Right renal pelvis (tissue), 4 donors: ENCODE results near the gene EPGN. TPM values are rescaled to one million over a fixed set of nuclear protein-coding genes. Genes with fewer than 3 reads are reported as not detected.
"Not testable (repeated sequence)": the region's sequence is repeated elsewhere in the genome, so short reads cannot be mapped to it uniquely, and the experiment has no call there.

ENCODE experiments used
- DNase-seq, 4 donors: peaks; one replicate each; pipeline ENCODE4 v3.0.0-alpha.2; 2013; ENCODE audit warnings: low read depth in 4 of 4, low spot score in 3 of 4, missing footprints in 1 of 4
- polyA plus RNA-seq, 4 donors: library from polyadenylated mRNA; unstranded; fragments of 120-200 nt; gene quantifications; one replicate each; pipeline ENCODE4 v1.2.1, GENCODE V29; 2013; ENCODE audit not compliant: insufficient read length in 4 of 4

Gene EPGN
- polyA plus RNA-seq, 4 donors, result 1.2 to 1.4 (median 1.2) TPM

- DNase-seq, result no peak
Measured at GRCh38 chr4:74335341-74336021, 27.2 kb downstream of the EPGN start.

GRCh38 chr4:74338792-74339333, 30.6 kb downstream of the EPGN start:
- DNase-seq, result no peak

- no peak for DNase-seq
Measured at GRCh38 chr4:74339501-74339900, 31.2 kb downstream of the EPGN start.

- not testable (repeated sequence) for DNase-seq
Measured at GRCh38 chr4:74340421-74340820, 32.2 kb downstream of the EPGN start.

DNA sequence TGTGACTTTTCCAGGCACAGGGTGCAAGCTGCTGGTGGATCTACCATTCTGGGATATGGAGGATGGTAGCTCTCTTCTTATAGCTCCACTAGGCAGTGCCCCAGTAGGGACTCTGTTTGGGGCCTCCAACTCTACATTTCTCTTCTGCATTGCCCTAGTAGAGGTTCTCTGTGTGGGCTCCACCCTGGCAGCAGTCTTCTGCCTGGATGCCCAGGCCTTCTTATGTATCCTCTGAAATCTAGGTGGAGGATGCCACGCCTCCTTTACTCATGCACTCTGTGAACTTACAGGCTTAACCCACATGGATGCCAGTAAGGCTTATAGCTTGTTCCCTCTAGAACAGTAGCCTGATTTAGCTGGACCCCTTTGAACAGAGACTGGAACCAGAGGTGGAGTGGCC, 35.8 kb downstream of the EPGN start:
- DNase-seq, result no peak

DNA sequence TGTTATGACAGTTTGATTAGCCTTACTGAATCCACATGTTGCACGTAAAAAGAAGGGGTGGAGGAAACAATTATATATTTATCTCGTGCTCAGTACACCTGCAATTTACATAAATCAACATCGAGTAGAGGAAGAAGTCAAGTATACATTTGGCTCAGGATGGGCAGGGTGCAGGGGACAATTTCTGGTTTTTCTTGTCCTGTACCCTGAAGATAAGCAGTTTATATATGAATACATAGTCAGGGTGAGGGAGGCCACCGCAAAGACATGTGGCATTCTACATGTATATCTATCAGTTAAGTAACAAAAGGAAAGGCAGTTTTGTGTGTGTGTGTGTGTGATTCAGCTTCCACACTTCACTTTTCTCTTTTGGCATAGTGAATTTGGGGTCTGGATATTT, 45.6 kb downstream of the EPGN start:
- DNase-seq, result no peak

DNA sequence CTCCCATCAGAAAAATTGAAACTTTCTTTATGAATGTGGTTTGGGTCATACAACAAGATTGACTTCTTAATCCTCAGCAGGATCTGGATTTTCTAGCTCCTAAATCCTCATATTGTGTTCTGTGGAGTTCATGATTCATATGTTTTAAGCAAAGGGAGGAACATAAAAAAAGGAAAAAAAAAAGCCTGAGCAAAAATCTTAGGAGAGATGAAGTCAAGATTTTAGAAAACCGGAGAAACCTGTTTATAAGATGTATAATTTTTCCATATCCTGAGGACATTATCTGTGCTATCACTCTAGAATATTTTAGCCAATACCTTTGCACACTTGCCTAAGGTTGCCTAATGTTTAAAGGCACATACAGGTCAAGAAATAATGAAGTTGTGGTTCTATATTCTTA, 49.7 kb downstream of the EPGN start:
- DNase-seq, result no peak

DNA sequence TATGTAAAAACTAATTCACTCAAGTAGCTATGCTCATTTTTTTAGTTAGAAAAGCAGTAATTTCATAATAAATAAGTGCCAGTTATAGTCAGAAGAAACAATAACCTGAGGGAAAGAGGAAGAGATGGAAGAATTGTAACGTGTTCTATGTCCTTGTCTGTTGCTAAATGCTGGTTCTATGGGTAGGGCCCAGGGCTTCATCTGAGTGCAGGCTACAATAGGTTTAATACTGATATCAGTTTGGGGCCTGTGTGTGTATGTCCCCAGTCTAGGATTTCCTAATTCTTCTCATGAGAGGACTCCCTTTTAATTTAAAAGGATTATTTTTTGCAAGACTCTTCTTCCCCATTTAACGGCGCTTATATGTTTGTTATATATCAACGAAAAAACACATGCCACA, 53.4 kb downstream of the EPGN start:
- no peak for DNase-seq

DNA sequence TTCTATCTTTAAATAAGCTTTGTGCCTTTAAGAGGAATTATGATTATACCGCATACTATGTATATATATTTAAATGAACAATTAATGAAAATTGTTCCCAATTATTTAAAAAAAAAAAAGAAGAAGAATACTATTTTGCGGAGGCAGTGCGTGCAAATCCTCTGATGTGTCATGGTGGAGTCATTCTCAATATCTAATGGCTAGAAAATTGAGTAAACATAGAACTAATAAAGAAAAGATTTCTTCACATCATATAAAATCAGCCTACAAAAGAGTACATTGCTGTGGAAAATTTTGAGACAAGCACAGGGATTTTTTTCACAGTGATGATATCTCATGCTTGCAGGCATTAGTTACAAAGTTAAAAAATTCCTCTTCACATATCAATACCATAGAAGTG, 54.1 kb downstream of the EPGN start:
- no peak for DNase-seq

DNA sequence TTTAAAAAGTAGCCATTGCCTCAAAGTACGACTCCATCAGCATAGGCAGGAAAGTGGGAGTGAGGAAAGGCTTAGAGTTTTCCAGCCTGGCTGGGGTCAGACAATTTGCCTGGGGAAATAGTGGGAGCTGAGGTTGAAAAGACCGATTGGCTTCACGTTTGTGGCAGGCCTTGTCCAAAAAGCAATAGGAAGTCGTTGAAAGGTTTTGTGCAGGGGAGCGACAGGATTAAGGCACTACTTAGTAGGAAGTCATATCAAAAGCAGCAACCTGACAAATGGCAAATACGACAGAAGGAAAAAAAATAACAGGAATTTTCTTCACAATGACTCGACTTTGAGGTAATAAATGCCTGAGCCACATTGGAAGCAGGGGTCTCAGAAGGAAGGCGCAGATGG, 56.0 kb downstream of the EPGN start:
- DNase-seq, result no peak

DNA sequence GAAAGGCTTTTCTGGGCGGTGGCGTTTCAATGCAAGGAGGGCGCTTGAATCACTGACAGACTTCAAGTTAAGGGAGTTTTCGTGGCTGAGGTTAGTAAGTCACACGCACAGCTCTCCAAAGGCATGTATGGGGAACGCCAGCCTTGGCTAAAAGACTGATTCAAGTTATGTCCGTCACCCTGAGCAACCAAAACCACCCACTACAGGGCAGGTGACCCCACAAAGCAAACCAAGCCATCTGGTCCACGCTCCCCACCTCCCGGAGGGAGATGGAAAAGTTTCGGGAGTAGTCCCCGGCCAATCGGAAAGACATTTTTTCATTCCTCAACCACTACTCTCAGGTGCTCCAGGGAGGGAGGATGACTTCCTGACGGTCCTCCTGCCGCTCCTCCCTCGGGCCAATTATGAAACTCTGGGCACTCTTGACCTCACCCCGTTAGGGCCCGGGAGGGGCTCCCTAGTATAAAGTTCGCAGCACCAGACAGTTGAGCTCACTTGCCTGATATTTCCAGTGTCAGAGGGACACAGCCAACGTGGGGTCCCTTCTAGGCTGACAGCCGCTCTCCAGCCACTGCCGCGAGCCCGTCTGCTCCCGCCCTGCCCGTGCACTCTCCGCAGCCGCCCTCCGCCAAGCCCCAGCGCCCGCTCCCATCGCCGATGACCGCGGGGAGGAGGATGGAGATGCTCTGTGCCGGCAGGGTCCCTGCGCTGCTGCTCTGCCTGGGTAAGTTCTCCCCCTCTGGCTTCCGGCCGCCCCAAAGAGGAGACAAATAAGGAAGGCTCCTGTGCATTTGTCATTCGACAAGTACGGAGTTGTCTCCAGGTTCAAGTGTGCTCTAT, 56.6 kb downstream of the EPGN start, which contains the start of gene EREG:
Gene EREG (plus strand): TSS at position 494 of the 840 bp plus-strand sequence. CDS start 164 bp downstream, at position 658.
- DNase-seq, result no peak

- DNase-seq, result no peak
Measured at GRCh38 chr4:74365761-74366160, 57.5 kb downstream of the EPGN start.

Other genes with a start within 250 kb of the EPGN start
- under 1 TPM; 0.24 to 0.73 (median 0.26) TPM for gene CXCL2, start 209.3 kb upstream of the EPGN start, polyA plus RNA-seq
- 10 to 100 TPM; 22.6 to 31.0 (median 29.5) TPM for gene MTHFD2L, start 150.4 kb upstream of the EPGN start, polyA plus RNA-seq
- gene EREG, start 56.7 kb downstream of the EPGN start, polyA plus RNA-seq, result under 1 TPM in 2 of 4 donors, not detected in 2; 0.10 to 0.19 TPM
- under 1 TPM in 2 of 4 donors, not detected in 2; 0.29 to 0.31 TPM for gene AREG, start 136.7 kb downstream of the EPGN start, polyA plus RNA-seq